ENCODE results near the gene ITPR2. TPM values are rescaled to one million over a fixed set of nuclear protein-coding genes. Genes with fewer than 3 reads are reported as not detected.

ITPR2 gene
- total RNA-seq, 1 donor from 2014 or later: 74.5 TPM

DNA sequence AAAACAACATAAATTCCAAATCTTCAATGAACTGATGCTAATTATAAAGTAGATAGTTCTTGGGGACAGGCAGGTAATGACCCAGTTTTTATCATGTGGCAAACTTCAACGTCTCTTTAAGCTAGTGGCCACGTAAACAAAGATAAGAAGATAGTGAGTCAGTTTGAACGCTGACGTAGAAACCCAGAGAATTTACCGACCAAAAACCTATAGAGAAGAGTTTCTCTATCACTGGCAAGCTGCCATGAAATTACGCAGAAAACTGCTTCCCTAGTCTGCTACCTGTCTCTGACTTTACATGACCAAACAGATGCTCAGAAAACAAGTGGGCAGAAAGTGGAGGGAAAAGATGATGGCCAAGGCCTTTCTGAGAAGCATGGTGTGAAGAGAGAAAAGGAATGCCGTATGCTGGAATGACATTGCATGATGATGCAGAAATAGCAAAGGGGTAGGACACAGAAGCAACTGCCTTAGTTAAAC lies 136.3 kb downstream of the ITPR2 start:
- CTCF ChIA-PET: no interaction called here
- no peaks in the 10 kb centered on the region for H3K27me3 Mint-ChIP-seq
- POLR2A ChIA-PET: no interaction called here
- no peak overlapping the region for H3K4me3 Mint-ChIP-seq
- H3K36me3 Mint-ChIP-seq (ENCODE audit: low read depth): peaks cover 70% of the 10 kb centered on the region
- TF ChIP-seq, protein P1, sequence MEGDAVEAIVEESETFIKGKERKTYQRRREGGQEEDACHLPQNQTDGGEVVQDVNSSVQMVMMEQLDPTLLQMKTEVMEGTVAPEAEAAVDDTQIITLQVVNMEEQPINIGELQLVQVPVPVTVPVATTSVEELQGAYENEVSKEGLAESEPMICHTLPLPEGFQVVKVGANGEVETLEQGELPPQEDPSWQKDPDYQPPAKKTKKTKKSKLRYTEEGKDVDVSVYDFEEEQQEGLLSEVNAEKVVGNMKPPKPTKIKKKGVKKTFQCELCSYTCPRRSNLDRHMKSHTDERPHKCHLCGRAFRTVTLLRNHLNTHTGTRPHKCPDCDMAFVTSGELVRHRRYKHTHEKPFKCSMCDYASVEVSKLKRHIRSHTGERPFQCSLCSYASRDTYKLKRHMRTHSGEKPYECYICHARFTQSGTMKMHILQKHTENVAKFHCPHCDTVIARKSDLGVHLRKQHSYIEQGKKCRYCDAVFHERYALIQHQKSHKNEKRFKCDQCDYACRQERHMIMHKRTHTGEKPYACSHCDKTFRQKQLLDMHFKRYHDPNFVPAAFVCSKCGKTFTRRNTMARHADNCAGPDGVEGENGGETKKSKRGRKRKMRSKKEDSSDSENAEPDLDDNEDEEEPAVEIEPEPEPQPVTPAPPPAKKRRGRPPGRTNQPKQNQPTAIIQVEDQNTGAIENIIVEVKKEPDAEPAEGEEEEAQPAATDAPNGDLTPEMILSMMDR (IDR thresholded peaks at IDR 0.05): no peak
- ATAC-seq (ENCODE audit: low read depth): no peak
- H3K4me1 Mint-ChIP-seq: no peaks in the 10 kb centered on the region
- H3K27ac Mint-ChIP-seq: no peak overlapping the region
- H3K9me3 Mint-ChIP-seq: no peaks in the 10 kb centered on the region
- DNase-seq: no peak
- intact Hi-C loops (cut with micrococcal nuclease): no loop called here

DNA sequence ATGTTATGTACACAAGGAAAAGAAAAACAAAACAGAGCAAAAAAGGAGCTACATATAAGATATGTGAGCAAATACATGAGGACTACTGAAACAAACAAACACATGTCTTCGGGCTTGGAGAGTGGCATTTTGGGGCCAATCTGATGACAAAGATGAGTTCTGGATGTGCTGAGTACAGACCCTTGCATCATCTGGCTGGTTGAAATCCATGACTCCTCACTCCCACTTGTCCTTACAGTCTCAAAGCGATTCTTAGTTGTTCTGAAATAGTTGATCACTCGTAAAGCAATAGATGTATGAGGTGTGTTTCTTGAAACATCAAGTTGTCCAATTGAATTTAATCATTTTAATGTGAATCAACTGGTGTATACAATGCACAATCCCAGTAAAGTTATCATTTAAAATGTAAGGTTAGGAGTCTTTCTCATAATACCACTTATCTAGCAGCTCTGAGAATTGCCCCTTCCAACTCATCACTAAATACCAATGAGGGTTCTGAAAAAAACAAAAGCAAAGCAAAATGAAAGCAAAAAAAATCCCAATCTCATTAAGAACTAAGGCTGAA lies 136.9 kb downstream of the ITPR2 start:
- Mint-ChIP-seq H3K4me1 (no peaks in the 10 kb centered on the region), H3K27me3 (no peaks in the 10 kb centered on the region), H3K36me3 (ENCODE audit: low read depth) (peaks cover 74% of the 10 kb centered on the region), H3K9me3 (no peaks in the 10 kb centered on the region), H3K4me3 (no peak overlapping the region), H3K27ac (no peak overlapping the region)
- DNase-seq (no peak), ATAC-seq (ENCODE audit: low read depth) (no peak)
- ChIA-PET CTCF (no interaction called here), POLR2A (no interaction called here)
- intact Hi-C loops (cut with micrococcal nuclease): no loop called here
- TF ChIP-seq, protein P1 (IDR thresholded peaks at IDR 0.05): no peak

DNA sequence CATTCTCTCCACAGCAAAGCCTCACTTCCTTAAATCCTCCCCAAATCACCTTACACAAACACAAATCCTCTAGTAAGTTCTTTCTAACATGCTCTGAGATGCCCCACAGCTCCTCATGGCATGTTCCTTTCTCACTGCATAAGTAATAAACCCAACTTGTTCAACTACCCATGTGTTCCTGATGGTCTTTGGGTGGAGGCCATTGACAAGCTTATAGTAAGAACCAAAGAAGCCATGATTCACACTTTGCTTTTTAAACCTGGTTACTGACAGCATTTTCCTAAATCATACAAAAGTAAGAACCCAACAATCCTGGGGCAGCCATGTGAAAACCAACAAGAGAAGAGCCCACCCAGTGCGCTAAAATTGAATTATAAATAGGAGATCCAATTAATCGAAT lies 138.6 kb downstream of the ITPR2 start:
- TF ChIP-seq, protein P1 (IDR thresholded peaks at IDR 0.05): no peak
- CTCF ChIA-PET: no interaction called here
- H3K9me3 Mint-ChIP-seq: no peaks in the 10 kb centered on the region

DNA sequence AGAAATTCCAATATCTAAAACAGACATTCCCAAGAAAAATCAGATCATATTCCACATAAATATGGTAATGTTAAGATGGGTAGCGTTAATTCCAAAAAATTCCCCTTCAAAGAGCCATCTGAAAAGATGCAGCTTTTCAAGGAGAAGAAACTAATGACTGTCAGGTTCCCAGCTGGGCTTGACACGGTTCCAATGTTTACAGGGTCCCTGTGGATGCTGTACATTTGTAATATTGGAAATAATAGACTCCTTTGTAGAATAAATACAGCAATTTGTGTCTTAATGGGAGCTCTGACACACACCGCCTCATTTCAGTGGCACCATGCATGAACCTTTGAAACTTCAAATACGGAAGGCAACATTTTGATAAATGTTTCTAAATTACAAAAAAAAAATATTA lies 140.6 kb downstream of the ITPR2 start:
- POLR2A ChIA-PET: no interaction called here
- H3K36me3 Mint-ChIP-seq (ENCODE audit: low read depth): peaks cover 71% of the 10 kb centered on the region
- intact Hi-C loops (cut with micrococcal nuclease): no loop called here
- no peak overlapping the region for H3K4me3 Mint-ChIP-seq
- CTCF ChIA-PET: interaction anchor here (1.7 kb wide), 1 partner anchor 9 kb away, joined by 5 read pairs; no protein-coding TSS in a partner anchor
- no peak for DNase-seq
- no peaks in the 10 kb centered on the region for H3K9me3 Mint-ChIP-seq
- TF ChIP-seq, protein P1 (IDR thresholded peaks at IDR 0.05): no peak
- no peak for ATAC-seq (ENCODE audit: low read depth)
- no peaks in the 10 kb centered on the region for H3K4me1 Mint-ChIP-seq
- H3K27me3 Mint-ChIP-seq: no peaks in the 10 kb centered on the region
- H3K27ac Mint-ChIP-seq: no peak overlapping the region

More for the DNA sequence above, 138.6 kb downstream of the ITPR2 start:
- no peak overlapping the region for H3K27ac Mint-ChIP-seq
- DNase-seq (no peak), ATAC-seq (ENCODE audit: low read depth) (no peak)
- POLR2A ChIA-PET: no interaction called here
- no peaks in the 10 kb centered on the region for H3K4me1 Mint-ChIP-seq
- intact Hi-C loops (cut with micrococcal nuclease): no loop called here
- H3K27me3 Mint-ChIP-seq: no peaks in the 10 kb centered on the region
- H3K4me3 Mint-ChIP-seq: no peak overlapping the region
- peaks cover 78% of the 10 kb centered on the region for H3K36me3 Mint-ChIP-seq (ENCODE audit: low read depth)

DNA sequence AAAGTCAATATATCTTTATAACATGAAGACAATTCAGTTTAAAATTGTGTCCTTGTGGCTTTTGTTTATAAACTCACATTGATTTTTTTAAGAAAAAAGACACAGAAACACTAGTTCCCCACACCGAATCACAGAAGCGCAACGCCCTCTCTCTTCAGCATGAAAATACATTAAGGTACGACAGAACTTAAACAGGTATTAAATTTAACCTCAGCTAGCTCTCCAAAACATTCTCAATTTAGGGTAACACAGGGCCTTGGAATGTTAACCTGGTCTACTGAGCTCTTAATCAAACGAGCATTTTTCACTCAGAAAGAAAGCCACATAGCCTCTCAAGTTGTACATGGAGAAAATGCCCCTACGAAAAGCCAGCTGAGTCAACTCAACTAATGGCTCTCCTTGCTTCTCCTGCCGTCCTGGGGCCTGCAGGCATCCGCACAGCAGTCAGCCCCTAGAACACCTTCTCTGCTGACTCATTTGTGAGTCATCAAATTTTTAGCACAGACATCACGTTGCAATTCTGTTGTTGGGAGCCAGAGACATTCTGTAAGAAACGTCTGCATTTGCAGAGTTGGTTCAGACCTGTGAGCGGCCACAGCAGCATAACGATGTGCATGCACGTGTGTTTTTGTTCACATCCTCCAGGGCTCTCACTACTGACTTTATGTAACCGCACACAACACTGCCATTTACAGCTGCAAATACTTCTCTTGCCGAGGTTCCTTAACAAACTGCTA lies 141.6 kb downstream of the ITPR2 start:
- H3K9me3 Mint-ChIP-seq: no peaks in the 10 kb centered on the region
- peaks cover 71% of the 10 kb centered on the region for H3K36me3 Mint-ChIP-seq (ENCODE audit: low read depth)
- no peaks in the 10 kb centered on the region for H3K4me1 Mint-ChIP-seq

More for the DNA sequence above, 141.6 kb downstream of the ITPR2 start:
- DNase-seq: no peak
- ChIA-PET POLR2A (no interaction called here), CTCF (no interaction called here)
- H3K4me3 Mint-ChIP-seq: no peak overlapping the region
- intact Hi-C loops (cut with micrococcal nuclease): no loop called here
- no peak for ATAC-seq (ENCODE audit: low read depth)
- no peak overlapping the region for H3K27ac Mint-ChIP-seq
- no peaks in the 10 kb centered on the region for H3K27me3 Mint-ChIP-seq
- TF ChIP-seq, protein P1 (IDR thresholded peaks at IDR 0.05): no peak

Data from activated B cell treated with CpG ODN at 0.5 μM for 24 hours (primary cell).